DOHH2 (cell line): ENCODE measurements around the gene B4GALT1.
"Not testable (repeated sequence)": the region's sequence is repeated elsewhere in the genome, so short reads cannot be mapped to it uniquely, and the experiment has no call there.

ENCODE experiments used
- H3F3A ChIP-seq: fragments of 200-600 bp; sonication (generic), shearing (Covaris generic); 2 replicates; pipeline ENCODE4 v1.6.0; 2016; ENCODE audit warnings: antibody characterized with exemption, mild to moderate bottlenecking; ENCODE audit not compliant: control insufficient read depth, insufficient read depth
- H3K27ac ChIP-seq: fragments of 200-600 bp; sonication (generic); 2 replicates; pipeline ENCODE4 v1.5.1; 2014; ENCODE audit warnings: low read depth, mild to moderate bottlenecking, low read length, moderate library complexity
- H3K27me3 ChIP-seq: fragments of 200-600 bp; sonication (generic); 2 replicates; pipeline ENCODE4 v1.6.1; 2014; ENCODE audit warnings: mild to moderate bottlenecking, low read length, mixed read lengths; ENCODE audit not compliant: control insufficient read depth
- H3K36me3 ChIP-seq: fragments of 200-600 bp; sonication (generic); 2 replicates; pipeline ENCODE4 v1.6.1; 2014; ENCODE audit warnings: mild to moderate bottlenecking, low read length, moderate library complexity, mixed read lengths; ENCODE audit not compliant: control insufficient read depth
- H3K4me1 ChIP-seq: fragments of 200-600 bp; sonication (generic); 2 replicates; pipeline ENCODE4 v1.6.1; 2014; ENCODE audit warnings: mild to moderate bottlenecking, low read length, mixed read lengths; ENCODE audit not compliant: control insufficient read depth
- H3K4me2 ChIP-seq: fragments of 200-600 bp; sonication (generic); 2 replicates; pipeline ENCODE4 v1.6.0; 2014; ENCODE audit warnings: mild to moderate bottlenecking, low read length, moderate library complexity
- H3K4me3 ChIP-seq: fragments of 200-600 bp; sonication (generic); 2 replicates; pipeline ENCODE4 v1.5.1; 2014; ENCODE audit warnings: mild to moderate bottlenecking, low read length, mixed read lengths
- H3K79me2 ChIP-seq: fragments of 200-600 bp; sonication (generic); 2 replicates; pipeline ENCODE4 v1.6.1; 2014; ENCODE audit warnings: mild to moderate bottlenecking, low read length, mixed read lengths; ENCODE audit not compliant: control insufficient read depth
- H3K9me2 ChIP-seq: fragments of 200-600 bp; sonication (generic); replicated peaks from 2 replicates; pipeline ENCODE4 v1.6.1; 2014; ENCODE audit warnings: mild to moderate bottlenecking, low read length, mixed read lengths; ENCODE audit not compliant: control insufficient read depth
- H3K9me3 ChIP-seq: fragments of 200-600 bp; sonication (generic); 2 replicates; pipeline ENCODE4 v1.6.1; 2014; ENCODE audit warnings: antibody characterized with exemption, low read length, mixed read lengths; ENCODE audit not compliant: control insufficient read depth, insufficient read depth
- H4K20me1 ChIP-seq: fragments of 200-600 bp; sonication (generic); 2 replicates; pipeline ENCODE4 v1.6.0; 2014; ENCODE audit warnings: low read depth, mild to moderate bottlenecking, antibody characterized with exemption, low read length, moderate library complexity; ENCODE audit not compliant: control insufficient read depth, insufficient read depth
- CTCF ChIP-seq: fragments of 200-600 bp; sonication (generic); IDR thresholded peaks from one replicate; pipeline ENCODE4 v1.5.1; 2014; ENCODE audit warnings: antibody characterized with exemption, mild to moderate bottlenecking, low read depth, low read length; ENCODE audit not compliant: poor library complexity, severe bottlenecking
- EZH2phosphoT487 ChIP-seq: fragments of 200-600 bp; sonication (generic); IDR thresholded peaks from 2 replicates; pipeline ENCODE4 v1.6.1; 2017; ENCODE audit warnings: borderline replicate concordance, mild to moderate bottlenecking, antibody characterized with exemption, low read length, moderate library complexity, mixed read lengths

The B4GALT1 gene

GRCh38 chr9:33161011-33161588 is 6.0 kb downstream of the B4GALT1 start:
- Histone ChIP-seq H3K27me3 (no peaks in the 10 kb centered on the region), H3K9me2 (no peaks in the 10 kb centered on the region), H3K36me3 (peaks cover 5% of the 10 kb centered on the region), H3K4me1 (peaks cover 85% of the 10 kb centered on the region), H3K27ac (no peak overlapping the region), H3F3A (peaks cover 14% of the 10 kb centered on the region; the same call in 1 of the 2 replicates), H3K4me2 (peak overlapping the region; percentile 71), H3K79me2 (peaks cover 100% of the 10 kb centered on the region), H4K20me1 (peaks cover 12% of the 10 kb centered on the region; the same call in 1 of the 2 replicates), H3K9me3 (no peaks in the 10 kb centered on the region), H3K4me3 (peak overlapping the region; percentile 42)
- TF ChIP-seq EZH2phosphoT487 (no peak), CTCF (no peak)

GRCh38 chr9:33160446-33160845 is 6.7 kb downstream of the B4GALT1 start:
- Histone ChIP-seq H4K20me1 (peaks cover 12% of the 10 kb centered on the region; the same call in 1 of the 2 replicates), H3K4me1 (peaks cover 78% of the 10 kb centered on the region), H3F3A (peaks cover 14% of the 10 kb centered on the region; the same call in 1 of the 2 replicates), H3K79me2 (peaks cover 99% of the 10 kb centered on the region), H3K27ac (peak overlapping the region; percentile 44), H3K4me2 (peak overlapping the region; percentile 71), H3K4me3 (peak overlapping the region; percentile 49)
- H3K9me2 ChIP-seq, H3K36me3 ChIP-seq, H3K9me3 ChIP-seq, H3K27me3 ChIP-seq: not testable (repeated sequence)

GRCh38 chr9:33159777-33160127 is 7.4 kb downstream of the B4GALT1 start:
- peaks cover 14% of the 10 kb centered on the region; the same call in 1 of the 2 replicates for H3F3A ChIP-seq
- peak overlapping the region; percentile 49 for H3K4me3 ChIP-seq
- no peak for TF ChIP-seq CTCF
- no peaks in the 10 kb centered on the region for H3K9me3 ChIP-seq
- H3K4me2 ChIP-seq = peak overlapping the region; percentile 71
- H4K20me1 ChIP-seq = peaks cover 12% of the 10 kb centered on the region; the same call in 1 of the 2 replicates
- peaks cover 99% of the 10 kb centered on the region for H3K79me2 ChIP-seq
- no peaks in the 10 kb centered on the region for H3K36me3 ChIP-seq
- H3K27ac ChIP-seq = peak overlapping the region; percentile 44
- no peaks in the 10 kb centered on the region for H3K27me3 ChIP-seq
- H3K4me1 ChIP-seq = peaks cover 73% of the 10 kb centered on the region
- no peaks in the 10 kb centered on the region for H3K9me2 ChIP-seq

- H3K9me3 ChIP-seq = no peaks in the 10 kb centered on the region
- H3K4me3 ChIP-seq = peak overlapping the region; percentile 49
- H3K79me2 ChIP-seq = peaks cover 99% of the 10 kb centered on the region
- H3K27ac ChIP-seq = peak overlapping the region; percentile 44
- H3K27me3 ChIP-seq = no peaks in the 10 kb centered on the region
- H4K20me1 ChIP-seq = peaks cover 12% of the 10 kb centered on the region; the same call in 1 of the 2 replicates
- H3K36me3 ChIP-seq = no peaks in the 10 kb centered on the region
- TF ChIP-seq CTCF (no peak), EZH2phosphoT487 (no peak)
- peaks cover 17% of the 10 kb centered on the region; the same call in 1 of the 2 replicates for H3F3A ChIP-seq
- H3K9me2 ChIP-seq = no peaks in the 10 kb centered on the region
- peaks cover 73% of the 10 kb centered on the region for H3K4me1 ChIP-seq
- peak overlapping the region; percentile 71 for H3K4me2 ChIP-seq
Measured at GRCh38 chr9:33158843-33159776, 8.0 kb downstream of the B4GALT1 start.
